Measurements from ENCODE around the gene PPIP5K2.
"Not testable (repeated sequence)": the region's sequence is repeated elsewhere in the genome, so short reads cannot be mapped to it uniquely, and the experiment has no call there.

Gene PPIP5K2

GRCh38 chr5:103126557-103126956, 6.5 kb downstream of the PPIP5K2 start:
- DNase-seq: no peak

GRCh38 chr5:103127292-103127817, 7.3 kb downstream of the PPIP5K2 start:
- no peak for DNase-seq

- DNase-seq: no peak
These were observed 8.1 kb downstream of the PPIP5K2 start for GRCh38 chr5:103128202-103128601.

- no peak for DNase-seq
These were observed 12.6 kb downstream of the PPIP5K2 start for GRCh38 chr5:103132684-103133083.

- no peak for DNase-seq
These were observed 13.1 kb downstream of the PPIP5K2 start for GRCh38 chr5:103133231-103133630.

GRCh38 chr5:103135461-103135860, 15.4 kb downstream of the PPIP5K2 start:
- no peak for DNase-seq

GRCh38 chr5:103138202-103138690, 18.1 kb downstream of the PPIP5K2 start:
- DNase-seq: no peak

GRCh38 chr5:103139264-103139865, 19.3 kb downstream of the PPIP5K2 start:
- peak; percentile 28 for DNase-seq

GRCh38 chr5:103142132-103142531, 22.0 kb downstream of the PPIP5K2 start:
- DNase-seq: not testable (repeated sequence)

- no peak for DNase-seq
These were observed 25.1 kb downstream of the PPIP5K2 start for GRCh38 chr5:103145196-103145595.

GRCh38 chr5:103148213-103148612, 28.1 kb downstream of the PPIP5K2 start:
- DNase-seq: no peak

GRCh38 chr5:103151156-103151555, 31.1 kb downstream of the PPIP5K2 start:
- no peak for DNase-seq

GRCh38 chr5:103166706-103167105, 46.6 kb downstream of the PPIP5K2 start:
- DNase-seq: no peak

- DNase-seq: no peak
These were observed 54.0 kb downstream of the PPIP5K2 start for GRCh38 chr5:103174147-103174546.

- DNase-seq: no peak
These were observed 57.4 kb downstream of the PPIP5K2 start for GRCh38 chr5:103177543-103177942.

- DNase-seq: no peak
These were observed 58.1 kb downstream of the PPIP5K2 start for GRCh38 chr5:103178167-103178566.

GRCh38 chr5:103186152-103186551, 66.1 kb downstream of the PPIP5K2 start:
- DNase-seq: no peak

- no peak for DNase-seq
These were observed 68.3 kb downstream of the PPIP5K2 start for GRCh38 chr5:103188436-103188835.

- DNase-seq: no peak
These were observed 83.1 kb downstream of the PPIP5K2 start for GRCh38 chr5:103203226-103203625.

GRCh38 chr5:103204990-103205389, 84.9 kb downstream of the PPIP5K2 start:
- not testable (repeated sequence) for DNase-seq

- no peak for DNase-seq
These were observed 86.0 kb downstream of the PPIP5K2 start for GRCh38 chr5:103205991-103206700.

- no peak for DNase-seq
These were observed 86.9 kb downstream of the PPIP5K2 start for GRCh38 chr5:103207011-103207410.

- DNase-seq: no peak
These were observed 87.6 kb downstream of the PPIP5K2 start for GRCh38 chr5:103207653-103208052.

- no peak for DNase-seq
These were observed 88.4 kb downstream of the PPIP5K2 start for GRCh38 chr5:103208460-103208859.
